ENCODE data around the gene PTPN14.

GRCh38 chr1:214445199-214445598, 106.2 kb downstream of the PTPN14 start:
- TF ChIP-seq CTCF (IDR thresholded peaks at IDR 0.05; ENCODE audit: insufficient read depth, low read length): no peak
- no peak for TF ChIP-seq POLR2AphosphoS5 (IDR thresholded peaks at IDR 0.05; ENCODE audit: low read depth)
- TF ChIP-seq, protein P1, sequence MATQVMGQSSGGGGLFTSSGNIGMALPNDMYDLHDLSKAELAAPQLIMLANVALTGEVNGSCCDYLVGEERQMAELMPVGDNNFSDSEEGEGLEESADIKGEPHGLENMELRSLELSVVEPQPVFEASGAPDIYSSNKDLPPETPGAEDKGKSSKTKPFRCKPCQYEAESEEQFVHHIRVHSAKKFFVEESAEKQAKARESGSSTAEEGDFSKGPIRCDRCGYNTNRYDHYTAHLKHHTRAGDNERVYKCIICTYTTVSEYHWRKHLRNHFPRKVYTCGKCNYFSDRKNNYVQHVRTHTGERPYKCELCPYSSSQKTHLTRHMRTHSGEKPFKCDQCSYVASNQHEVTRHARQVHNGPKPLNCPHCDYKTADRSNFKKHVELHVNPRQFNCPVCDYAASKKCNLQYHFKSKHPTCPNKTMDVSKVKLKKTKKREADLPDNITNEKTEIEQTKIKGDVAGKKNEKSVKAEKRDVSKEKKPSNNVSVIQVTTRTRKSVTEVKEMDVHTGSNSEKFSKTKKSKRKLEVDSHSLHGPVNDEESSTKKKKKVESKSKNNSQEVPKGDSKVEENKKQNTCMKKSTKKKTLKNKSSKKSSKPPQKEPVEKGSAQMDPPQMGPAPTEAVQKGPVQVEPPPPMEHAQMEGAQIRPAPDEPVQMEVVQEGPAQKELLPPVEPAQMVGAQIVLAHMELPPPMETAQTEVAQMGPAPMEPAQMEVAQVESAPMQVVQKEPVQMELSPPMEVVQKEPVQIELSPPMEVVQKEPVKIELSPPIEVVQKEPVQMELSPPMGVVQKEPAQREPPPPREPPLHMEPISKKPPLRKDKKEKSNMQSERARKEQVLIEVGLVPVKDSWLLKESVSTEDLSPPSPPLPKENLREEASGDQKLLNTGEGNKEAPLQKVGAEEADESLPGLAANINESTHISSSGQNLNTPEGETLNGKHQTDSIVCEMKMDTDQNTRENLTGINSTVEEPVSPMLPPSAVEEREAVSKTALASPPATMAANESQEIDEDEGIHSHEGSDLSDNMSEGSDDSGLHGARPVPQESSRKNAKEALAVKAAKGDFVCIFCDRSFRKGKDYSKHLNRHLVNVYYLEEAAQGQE (IDR thresholded peaks at IDR 0.05; ENCODE audit: insufficient replicate concordance, low read depth): no peak
- TF ChIP-seq GABPA (IDR thresholded peaks at IDR 0.05; ENCODE audit: low read depth): no peak
- TF ChIP-seq SPI1 (IDR thresholded peaks at IDR 0.05; ENCODE audit: borderline replicate concordance, low read depth): no peak
